Testis (tissue), 2 donors: ENCODE measurements around the gene CCM2.

Experiments
- CTCF ChIP-seq, 3 experiments: fragments of 450-650 bp in 2 of 3; fragments of 200-600 bp in 1 of 3; sonication (generic) in 1 of 3; IDR thresholded peaks; one replicate each; pipeline ENCODE4 v1.5.1; 2016 to 2019; ENCODE audit warnings: antibody characterized with exemption in 3 of 3, mild to moderate bottlenecking in 2 of 3, moderate library complexity in 1 of 3
- POLR2A ChIP-seq: fragments of 450-650 bp; IDR thresholded peaks from one replicate; pipeline ENCODE4 v1.6.1; 2017; ENCODE audit warnings: antibody characterized with exemption, mild to moderate bottlenecking, moderate library complexity

GRCh38 chr7:44987457-44987856 lies 12.5 kb upstream of the CCM2 start:
- TF ChIP-seq CTCF (IDR thresholded peaks at IDR 0.05) (no peak), POLR2A (no peak)
